Fibroblast of villous mesenchyme (primary cell): ENCODE measurements around the gene TLE5. TPM values are rescaled to one million over a fixed set of nuclear protein-coding genes. Genes with fewer than 3 reads are reported as not detected.

Experiments
- DNase-seq: peaks from one replicate; pipeline ENCODE4 v3.0.0-alpha.2; 2010; ENCODE audit warnings: low read depth
- H3K4me3 ChIP-seq: 2 replicates; pipeline ENCODE4 v1.5.1; 2011; ENCODE audit warnings: low read depth, mild to moderate bottlenecking, low read length
- CTCF ChIP-seq: IDR thresholded peaks from 2 replicates; pipeline ENCODE4 v1.5.1; 2012; ENCODE audit warnings: low read depth, mild to moderate bottlenecking, low read length; ENCODE audit not compliant: insufficient read depth
- total RNA-seq: library from RNA; depleted of rRNA; stranded (reverse); fragments of >200 nt; gene quantifications from 2 replicates; pipeline ENCODE4 v1.2.3, GENCODE V29; 2012

TLE5 gene
- total RNA-seq, 1 donor: 289 TPM

DNA sequence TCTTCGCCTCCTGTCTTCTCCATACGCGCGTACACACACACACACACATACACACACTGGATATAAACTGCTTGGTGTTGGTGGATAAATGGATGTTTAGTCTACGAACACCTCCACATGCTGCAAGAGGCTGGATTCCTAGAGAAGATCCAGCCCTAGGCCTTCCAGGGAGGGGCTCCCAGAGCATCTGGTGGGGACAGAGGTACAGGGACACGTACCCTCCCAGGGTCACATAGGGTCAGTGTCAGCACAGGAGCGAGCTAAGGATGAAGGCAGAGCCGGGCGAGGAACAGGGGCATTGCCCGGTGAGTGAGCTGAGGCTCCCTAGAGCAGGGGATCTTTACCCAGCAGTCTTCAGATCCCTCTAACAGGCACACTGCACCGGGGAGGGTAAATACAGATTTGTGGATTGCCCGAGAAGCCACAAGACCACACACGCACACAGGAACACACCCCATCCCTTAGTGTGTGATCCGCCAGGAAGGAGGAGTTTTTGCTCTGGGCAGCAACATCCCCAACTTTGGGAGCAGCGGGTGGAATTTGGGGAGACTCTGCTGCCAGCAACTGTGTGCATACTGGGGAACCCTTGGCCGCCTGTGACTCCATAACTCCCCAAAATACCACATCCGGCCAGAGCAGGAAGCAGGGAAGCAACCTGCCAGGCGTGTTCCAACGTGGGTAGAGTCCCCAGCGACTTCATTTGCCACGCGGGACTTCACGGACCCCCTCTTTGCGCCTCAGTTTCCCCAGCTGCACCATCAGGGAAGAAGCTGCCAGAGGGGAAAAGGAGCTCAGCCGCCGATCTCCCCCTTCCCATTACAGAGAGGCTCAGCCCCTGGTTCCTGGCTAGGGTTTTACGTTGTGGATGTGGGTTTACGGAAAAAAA lies 27.4 kb downstream of the TLE5 start:
- DNase-seq: peak; percentile 77
- H3K4me3 ChIP-seq: peak overlapping the region; percentile 64
- no peak for TF ChIP-seq CTCF

DNA sequence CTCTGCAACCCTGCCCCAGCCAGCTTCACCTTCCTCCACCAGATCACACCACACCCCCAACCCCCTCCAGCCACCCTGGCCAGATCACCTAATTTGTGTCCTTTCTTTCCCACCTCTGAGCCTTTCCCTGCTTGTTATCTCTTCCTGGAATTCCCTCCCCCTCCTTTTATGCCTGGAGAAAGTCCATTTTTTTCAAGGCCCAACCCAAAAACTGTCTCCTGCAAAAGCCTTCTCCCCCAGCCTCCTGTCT lies 28.0 kb downstream of the TLE5 start:
- H3K4me3 ChIP-seq: no peak overlapping the region
- no peak for DNase-seq
- no peak for TF ChIP-seq CTCF

- DNase-seq: no peak
- no peak overlapping the region for H3K4me3 ChIP-seq
- no peak for TF ChIP-seq CTCF
Measured at GRCh38 chr19:3033595-3034405, 28.5 kb downstream of the TLE5 start.

DNA sequence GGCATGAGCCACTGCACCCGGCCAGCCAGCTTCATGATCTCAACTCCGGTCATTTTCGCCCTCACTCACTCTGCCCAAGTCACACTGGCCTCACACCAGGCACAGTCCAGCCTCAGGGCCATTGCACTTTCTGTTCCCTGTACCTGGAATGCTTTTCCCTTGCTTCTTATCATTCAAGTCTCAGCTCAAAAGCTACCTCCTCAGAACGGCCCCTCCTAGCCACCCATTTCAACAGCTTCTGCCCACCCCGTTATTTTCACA lies 30.8 kb downstream of the TLE5 start:
- TF ChIP-seq CTCF: no peak
- DNase-seq: no peak
- H3K4me3 ChIP-seq: no peak overlapping the region

DNA sequence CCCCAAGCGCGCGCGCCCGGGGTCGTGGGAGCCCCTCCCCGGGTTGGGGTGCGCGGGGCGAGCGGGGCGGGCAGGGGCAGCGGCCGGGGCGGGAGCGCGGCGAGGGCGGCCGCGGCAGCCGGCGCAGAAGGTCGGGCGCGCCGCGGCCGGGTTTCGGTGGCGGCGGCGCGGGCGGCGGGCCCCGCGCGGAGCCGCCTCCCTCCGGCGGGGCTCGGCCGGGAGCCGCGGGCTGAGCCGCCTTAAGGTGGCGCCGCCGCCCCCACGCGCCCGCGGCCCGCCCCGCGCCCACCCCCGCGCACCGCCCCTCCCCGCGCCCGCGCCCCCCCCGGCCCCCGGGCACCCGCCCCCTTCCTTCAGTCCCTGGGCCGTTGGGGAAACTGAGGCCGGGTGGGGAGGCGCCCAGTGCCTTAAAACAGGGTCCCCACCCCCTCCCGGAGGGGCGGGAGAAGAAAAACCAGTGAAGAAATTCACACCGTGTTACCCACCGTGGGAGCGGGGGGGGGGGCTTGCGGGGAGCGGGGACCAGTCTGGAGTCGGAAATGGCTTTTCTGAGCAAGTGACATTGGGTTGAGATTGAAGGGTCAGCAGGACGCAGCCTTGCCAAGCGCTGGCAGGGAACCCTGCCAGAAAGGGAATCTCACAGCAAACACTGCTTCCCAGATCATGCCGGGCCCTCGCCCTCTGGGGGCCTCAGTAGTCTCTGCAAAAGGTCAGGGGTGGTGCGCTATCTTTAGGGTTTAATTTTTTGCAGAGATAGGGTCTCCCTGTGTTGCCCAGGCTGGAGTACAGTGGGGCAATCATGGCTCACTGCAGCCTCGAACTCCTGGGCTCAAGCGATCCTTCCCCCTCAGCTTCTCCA lies 33.0 kb downstream of the TLE5 start, which contains the start of gene TLE2:
Gene TLE2 (minus strand): TSS at position 216 of the 859 bp plus-strand sequence. CDS start 376 bp downstream, outside the sequence.
- peak within 1 kb of the TSS; percentile 68 for H3K4me3 ChIP-seq
- DNase-seq: no peak
- TF ChIP-seq CTCF: no peak

DNA sequence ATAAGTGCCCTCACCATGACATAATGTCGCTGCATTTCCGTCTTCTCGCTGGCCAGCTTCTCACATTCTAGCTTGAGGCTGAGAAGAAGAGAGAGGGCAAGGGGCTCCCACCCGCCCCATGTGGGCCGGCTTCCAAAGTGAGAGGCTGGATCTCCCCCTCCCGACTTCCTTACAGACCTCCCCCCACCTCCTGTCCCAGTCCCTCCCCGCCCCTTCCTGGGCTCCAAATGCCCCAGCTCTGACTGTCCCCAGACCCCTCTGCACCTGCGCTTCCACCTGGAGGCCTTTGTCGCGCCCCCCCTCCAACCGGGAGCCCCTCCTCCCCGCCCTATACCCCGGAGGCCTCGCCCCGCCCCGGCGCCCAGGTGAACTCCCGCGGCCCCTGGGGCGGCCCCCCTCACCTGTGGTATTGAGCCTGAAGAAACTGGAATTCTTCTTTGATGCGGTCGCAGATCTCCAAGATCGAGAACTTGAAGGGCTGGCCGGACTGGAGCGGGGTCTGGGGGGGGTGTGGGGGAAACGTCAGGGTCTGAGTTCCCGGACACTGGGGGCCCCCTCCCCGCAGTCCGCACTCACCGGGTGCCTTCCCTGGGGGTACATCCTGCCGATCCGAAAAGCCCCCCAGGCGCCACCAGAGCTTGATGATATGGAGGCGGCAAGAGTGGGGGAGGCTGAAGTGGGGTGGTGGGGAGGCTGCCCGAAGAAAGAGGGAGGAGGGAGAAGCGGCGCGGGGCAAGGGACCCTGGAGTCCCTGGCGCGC lies 33.8 kb downstream of the TLE5 start:
- TF ChIP-seq CTCF: no peak
- no peak for DNase-seq

More for the DNA sequence above, 33.8 kb downstream of the TLE5 start:
- H3K4me3 ChIP-seq: peak overlapping the region; percentile 68
